Astrocyte (in vitro differentiated cells and primary cell): Measurements from ENCODE around the gene RAVER2.

Experiments
- EZH2 ChIP-seq: IDR thresholded peaks from 2 replicates; pipeline ENCODE4 v1.6.1; 2012; ENCODE audit warnings: mild to moderate bottlenecking, low read length, inconsistent platforms; ENCODE audit not compliant: insufficient read depth
- TF ChIP-seq, protein P1 (sequence below): IDR thresholded peaks from 2 replicates; pipeline ENCODE4 v1.5.1; 2011; ENCODE audit warnings: low read depth, mild to moderate bottlenecking, inconsistent platforms, low read length, moderate library complexity; ENCODE audit not compliant: insufficient read depth

DNA sequence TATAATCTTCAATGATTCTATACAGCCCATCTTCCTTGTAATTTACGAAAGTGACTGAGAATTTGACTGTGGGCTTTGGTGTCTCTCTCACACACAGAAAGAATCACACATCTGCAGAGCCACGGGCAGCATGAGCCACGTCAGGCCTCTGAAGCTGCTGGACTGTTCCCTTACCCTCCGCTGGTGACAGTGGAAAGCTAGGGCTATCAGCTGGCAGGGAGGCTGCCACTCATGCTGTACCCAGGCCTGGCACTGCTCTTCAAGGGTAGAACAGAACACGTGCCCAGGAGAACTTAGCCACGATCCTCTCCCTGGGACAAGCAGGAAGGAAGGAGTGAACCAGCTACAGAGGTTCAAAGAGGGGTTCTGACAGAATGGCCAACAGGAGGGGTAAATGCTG, 130.7 kb downstream of the RAVER2 start:
- TF ChIP-seq, protein P1, sequence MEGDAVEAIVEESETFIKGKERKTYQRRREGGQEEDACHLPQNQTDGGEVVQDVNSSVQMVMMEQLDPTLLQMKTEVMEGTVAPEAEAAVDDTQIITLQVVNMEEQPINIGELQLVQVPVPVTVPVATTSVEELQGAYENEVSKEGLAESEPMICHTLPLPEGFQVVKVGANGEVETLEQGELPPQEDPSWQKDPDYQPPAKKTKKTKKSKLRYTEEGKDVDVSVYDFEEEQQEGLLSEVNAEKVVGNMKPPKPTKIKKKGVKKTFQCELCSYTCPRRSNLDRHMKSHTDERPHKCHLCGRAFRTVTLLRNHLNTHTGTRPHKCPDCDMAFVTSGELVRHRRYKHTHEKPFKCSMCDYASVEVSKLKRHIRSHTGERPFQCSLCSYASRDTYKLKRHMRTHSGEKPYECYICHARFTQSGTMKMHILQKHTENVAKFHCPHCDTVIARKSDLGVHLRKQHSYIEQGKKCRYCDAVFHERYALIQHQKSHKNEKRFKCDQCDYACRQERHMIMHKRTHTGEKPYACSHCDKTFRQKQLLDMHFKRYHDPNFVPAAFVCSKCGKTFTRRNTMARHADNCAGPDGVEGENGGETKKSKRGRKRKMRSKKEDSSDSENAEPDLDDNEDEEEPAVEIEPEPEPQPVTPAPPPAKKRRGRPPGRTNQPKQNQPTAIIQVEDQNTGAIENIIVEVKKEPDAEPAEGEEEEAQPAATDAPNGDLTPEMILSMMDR: no peak
- no peak for TF ChIP-seq EZH2
